ENCODE results near the gene SEMA4B.

Gene SEMA4B

DNA sequence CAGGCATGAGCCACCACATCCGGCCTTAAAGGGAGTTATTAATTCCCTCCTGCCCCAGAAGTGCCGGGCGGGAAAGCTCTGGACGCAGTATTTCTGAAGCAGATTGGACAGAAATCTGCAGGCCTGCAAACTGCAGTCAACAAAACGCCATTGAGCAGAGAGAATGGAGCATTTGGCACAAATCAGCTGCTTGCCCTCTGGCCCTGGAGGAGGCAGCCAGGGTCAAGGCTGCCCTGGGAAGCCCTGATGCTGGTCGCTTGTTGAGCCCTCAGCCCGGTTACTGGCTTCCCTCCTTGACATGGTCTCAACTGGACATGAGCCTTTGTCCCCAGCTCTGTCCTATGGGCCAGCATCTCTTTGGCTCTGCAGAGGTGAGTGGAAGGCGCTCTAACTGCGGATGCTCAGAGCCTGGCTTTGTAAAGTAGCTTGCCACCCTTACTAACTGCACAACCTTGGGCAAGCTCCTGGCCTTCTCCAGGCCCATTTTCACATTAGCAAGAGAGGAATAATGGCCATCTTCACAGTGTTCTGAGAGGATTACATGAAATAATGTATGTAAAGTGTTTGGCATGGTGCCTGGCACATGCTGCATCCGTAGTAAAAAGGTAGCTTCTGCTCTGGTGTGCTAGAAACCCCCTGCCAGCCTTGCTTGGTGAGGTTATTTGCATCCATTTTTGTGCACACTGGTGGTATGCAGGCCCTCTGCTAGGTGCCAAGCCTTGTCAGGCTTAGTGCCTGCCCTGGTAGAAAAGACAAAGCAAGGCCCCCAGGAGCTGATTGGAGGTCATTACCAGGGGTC is 4.1 kb downstream of the SEMA4B start:
- no peak for DNase-seq (ENCODE audit: low spot score)

DNA sequence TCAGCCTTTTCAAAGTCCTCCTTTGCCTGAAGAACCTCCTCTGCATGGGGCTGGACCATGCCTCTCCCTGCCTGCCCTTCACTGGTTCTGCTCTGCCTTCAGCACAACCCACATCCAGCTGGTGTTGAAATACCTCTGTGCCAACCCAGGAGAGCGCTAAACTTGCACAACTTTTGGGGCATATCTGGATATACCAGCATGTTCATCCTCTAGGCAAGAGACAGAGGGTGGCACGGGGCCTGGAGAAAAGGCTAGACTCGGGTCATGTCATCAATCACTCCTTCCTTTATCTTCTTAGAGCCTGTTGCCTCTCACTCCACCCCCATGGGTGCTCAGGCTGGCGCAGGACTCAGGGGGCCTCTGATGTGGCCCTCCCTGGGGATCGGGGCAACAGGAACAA is 4.8 kb downstream of the SEMA4B start:
- DNase-seq (ENCODE audit: low spot score), result no peak

DNA sequence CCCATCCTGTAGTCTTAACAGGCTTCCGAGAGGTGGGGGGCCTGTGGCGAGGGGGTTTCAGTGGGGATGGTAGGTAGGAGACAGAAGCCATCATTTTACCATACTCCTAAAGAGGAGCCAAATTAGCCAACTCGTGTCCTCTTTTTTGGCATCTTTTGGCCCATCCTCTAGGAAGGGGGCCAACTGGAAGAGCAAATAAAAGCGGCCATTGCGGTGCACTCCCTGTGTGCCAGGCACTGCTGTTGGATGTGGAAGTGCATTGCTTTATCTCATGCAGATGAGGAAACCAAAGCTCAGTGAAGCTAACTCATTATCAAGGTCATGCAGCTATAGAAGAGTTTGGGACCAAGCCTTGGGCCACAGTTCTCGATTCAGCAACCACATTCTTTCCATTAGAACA is 6.1 kb downstream of the SEMA4B start:
- no peak for DNase-seq (ENCODE audit: low spot score)

DNA sequence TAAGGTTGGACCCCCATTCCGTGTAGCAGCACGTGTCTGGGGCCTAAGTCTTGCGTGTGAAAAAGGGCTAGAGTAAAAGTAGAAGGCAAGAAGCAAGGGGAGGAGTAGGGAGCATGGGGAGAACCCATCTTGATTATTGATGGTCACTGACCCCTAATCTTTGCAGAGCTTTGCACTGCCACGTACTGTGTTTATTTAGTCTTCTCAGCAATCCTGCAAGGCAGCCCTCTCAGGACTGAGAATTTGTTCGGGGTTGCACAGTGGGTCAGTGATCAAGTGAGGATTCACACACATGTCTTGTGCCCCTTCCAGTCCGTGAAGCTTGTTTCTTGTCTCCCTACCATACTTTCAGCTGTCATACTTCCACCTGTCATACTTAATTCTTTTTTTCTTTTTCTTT is 7.2 kb downstream of the SEMA4B start:
- no peak for DNase-seq (ENCODE audit: low spot score)

DNA sequence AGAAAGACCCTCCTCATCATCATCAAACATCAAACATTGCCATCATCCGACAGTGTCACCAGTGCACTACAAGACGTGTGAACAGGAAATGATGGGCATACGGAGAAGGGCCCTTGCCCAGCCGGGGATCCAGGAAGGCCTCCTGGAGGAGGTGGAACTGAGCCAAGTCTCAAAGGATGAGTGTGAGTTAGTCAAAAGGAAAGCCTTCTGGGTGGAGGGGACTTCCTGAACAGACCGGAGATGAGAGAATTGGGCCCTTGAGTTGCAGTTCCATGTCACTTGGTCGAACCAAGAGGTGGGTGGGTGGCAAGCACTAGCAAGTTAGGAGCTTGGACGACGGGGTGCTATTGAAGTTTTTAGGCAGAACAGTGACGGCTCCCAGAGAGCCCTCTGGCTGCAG is 8.5 kb downstream of the SEMA4B start:
- no peak for DNase-seq (ENCODE audit: low spot score)

DNA sequence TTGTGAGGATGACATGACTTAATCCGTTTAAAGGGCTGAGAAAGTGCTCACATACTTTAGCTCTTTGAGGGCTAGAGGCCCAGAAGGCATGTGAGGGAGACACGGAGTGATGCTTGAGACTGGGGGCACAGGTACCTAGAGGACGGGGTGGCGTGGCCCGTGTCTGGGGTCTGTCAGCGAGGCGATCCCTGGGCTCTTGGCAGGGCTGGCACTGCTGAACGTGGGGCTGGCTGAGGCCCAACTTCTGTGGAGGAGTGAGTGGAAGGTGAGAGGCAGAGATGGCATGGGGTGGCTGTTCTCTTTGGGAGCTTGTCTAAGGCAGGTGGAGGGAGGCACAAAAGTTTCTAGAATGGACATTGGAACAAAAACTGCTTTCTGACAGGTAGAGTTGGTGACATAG is 9.5 kb downstream of the SEMA4B start:
- DNase-seq (ENCODE audit: low spot score), result no peak

DNA sequence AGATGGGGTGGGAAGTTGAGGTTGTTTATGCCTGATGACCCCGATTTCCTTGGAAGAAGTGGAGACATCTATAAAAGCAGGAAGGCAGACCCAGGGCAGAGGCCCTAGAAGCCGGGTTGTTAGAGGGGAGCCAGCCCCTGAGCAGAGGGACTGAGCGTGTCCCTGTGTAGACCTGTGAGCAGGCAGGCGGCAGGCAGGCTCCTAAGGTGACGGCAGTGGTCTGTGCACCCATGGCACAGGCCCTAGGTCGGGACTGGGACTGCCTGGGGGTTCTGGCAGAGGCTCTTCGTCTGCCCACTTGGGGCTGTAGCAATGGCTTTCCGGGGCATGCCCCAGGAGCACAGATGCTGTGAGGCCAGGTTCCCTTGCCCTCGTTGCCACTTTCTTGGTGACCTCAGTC is 9.9 kb downstream of the SEMA4B start:
- DNase-seq (ENCODE audit: low spot score), result no peak

DNA sequence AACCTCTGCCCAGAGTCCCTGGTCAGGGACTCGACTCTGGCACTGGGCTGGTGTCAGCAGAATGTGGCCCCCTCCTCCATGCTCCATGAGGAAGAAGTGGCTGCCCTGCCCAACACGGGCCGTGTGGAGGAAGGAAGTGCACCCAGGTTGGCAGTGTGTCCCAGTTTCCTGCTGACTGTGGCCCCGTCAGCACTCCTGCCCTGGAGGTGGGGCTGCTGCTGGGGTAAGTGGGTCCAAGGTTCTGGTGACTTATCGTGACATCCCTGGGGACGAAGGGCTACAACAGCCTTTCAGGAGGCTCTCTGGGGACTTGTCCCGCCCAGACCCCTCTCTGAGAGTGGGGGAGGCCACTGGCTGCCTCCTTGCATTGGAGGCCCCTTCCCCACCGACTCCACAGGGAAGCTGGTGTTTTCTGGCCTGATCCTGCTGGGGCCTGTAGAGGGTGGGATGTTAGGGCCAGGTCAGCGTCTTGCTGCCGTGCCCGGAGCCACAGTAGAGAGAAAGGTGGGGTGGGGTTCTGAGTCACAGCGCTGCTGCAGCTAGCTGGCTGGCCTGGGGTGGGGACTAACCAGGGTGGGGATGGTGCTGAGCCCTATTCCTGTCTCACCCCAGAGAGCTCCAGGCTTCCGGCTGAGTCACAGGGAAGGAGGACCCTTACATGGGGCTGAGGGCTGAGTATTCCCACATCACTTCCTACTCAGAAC is 10.5 kb downstream of the SEMA4B start:
- DNase-seq (ENCODE audit: low spot score), result no peak

DNA sequence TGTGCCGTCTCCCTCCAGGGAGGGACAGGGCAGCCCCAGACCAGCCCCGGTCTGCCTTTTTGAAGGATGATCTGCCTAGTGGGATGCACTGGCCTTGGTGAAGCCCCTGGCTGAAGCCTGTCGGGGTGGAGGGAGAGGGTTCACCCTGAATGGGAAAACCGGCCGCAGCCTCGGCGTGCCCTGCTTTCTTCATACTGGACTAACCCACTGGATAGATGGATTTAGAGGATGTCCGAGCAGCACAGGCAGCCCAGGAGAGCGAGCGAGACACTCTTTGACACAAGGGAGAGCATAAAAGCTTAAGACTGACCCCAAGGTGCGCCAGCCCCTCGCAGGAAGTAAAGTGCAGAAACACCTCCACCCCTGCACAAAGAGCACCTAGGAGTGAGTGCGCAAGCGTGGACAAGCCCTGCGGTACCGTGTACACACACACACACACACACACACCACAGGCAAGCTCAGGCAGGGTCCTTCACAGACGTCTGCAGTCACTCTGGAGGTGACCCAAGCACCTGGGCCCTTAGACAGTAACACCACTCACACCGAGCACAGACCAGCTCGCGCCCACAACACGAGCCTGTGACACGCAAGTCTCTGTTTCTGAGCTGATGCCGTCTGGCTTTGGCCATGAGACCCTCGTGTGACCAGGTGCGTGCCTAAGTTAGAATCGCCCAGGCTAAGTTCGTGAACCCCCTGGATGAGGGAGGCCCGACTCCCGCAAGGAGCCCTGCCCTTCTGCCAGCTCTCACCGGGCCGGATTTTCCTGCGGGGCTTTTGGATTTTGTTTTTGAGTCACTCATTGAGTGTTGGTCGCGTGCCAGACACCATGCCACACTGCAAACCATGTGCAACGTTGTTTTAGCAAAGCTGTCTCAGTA is 11.3 kb downstream of the SEMA4B start:
- DNase-seq (ENCODE audit: low spot score), result no peak

DNA sequence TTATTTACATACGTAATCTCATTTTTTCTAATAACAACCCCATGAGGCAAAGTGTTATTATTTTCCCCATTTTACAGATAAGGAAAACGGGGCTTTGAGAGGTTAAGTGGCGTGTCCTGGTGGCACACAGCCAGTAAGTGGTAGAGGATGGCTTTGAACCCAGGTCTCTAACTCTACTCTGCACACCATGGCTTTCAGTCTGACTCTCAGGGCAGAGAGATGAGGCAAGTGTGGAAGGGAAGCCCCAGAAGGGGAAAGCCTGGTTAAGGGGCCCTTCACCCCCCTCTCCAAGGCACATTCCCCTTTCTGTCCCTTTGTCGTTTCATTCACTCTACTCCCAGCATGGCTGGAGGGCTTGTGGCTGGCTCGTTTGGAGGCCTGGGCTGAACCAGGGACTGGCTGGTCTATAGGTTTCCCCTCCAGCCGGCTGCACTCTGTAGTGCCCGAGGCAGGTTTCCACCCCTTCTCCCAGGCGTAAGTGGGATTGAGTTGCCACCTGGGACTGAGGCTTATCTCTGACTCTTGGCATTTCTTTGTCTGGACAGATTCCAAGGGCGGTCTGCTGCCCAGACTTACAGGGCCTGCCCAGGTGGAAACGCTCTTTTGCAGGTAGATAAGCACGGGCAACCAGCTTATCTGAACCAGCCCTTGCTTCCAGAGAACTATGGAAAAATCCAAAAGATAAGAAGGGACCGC is 12.1 kb downstream of the SEMA4B start:
- DNase-seq (ENCODE audit: low spot score), result no peak

DNA sequence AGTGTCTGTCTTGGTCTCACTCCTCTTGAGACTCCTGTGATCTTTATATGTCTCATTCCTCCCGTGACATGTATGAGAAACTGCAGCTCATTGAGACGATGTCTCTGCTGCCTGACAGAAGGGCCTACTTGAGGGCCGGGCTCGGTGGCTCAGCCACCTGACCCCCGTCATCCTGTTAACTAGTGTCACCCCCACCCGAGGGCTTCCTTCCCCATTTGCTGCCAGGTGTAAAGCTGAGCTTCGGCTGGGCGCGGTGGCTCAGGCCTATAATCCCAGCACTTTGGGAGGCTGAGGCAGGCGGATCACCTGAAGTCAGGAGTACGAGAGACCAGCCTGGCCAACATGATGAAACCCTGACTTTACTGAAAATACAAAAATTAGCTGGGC is 12.7 kb downstream of the SEMA4B start:
- DNase-seq (ENCODE audit: low spot score), result no peak

DNA sequence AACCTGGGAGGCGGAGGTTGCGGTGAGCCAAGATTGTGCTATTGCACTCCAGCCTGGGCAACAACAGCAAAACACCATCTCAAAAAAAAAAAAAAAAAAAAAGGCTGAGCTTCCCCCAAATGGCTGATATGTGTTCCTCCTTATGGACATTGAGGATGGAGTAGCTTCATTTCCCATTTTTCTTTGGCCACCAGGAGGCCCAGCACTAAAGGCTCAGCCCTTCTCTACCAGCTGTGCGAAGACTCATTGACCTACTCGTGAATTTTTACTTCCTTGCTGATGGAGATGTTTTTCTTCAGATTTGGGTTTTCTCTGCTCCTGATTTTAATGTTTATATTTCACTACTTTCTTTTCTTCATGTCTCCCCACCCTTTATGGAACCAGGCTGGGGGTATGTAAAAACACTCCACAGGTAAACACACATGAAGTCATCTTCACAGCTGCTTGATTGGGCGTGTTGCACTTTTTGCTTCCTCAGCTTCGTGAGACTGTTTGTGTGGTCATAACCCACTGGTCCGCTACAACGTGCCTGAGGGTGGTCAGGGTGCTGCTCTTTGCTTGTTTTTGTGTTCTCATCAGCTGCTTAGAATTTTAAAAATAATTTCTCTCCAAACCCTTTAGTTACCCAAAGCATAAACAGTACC is 13.5 kb downstream of the SEMA4B start:
- DNase-seq (ENCODE audit: low spot score), result no peak

DNA sequence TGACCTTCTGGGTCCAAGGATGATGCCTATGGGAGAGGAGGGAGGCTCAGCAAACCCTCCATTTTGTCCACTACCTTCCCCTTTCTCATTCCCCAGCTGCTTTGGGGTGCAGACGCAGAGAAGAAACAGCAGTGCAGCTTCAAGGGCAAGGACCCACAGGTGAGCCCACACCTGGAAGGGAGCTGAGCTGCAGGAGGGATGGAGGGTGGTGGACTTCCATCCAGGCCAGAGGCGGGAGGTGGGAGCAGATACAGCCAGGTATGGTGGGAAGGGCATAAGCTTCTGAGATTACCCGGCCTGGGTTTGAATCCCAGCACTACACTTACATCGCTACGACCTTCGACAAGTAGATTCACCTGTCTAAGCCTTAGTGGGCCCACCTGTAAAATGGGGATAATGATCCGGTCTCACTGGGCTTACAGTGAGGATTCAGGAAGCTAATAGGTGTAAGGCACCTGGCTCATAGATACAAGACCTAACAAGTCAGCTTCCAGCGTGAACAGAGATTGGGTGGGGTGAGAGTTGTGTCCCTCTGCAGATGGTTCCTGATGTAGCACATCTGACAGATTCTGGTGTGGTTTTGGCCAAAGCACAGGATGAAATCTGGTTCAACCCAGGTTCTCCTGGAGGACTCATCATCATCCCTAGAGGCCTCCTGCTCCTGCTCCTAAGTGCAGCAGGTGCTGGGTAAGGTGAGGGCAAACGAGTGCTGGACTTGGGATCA is 16.7 kb downstream of the SEMA4B start:
- no peak for DNase-seq (ENCODE audit: low spot score)

DNA sequence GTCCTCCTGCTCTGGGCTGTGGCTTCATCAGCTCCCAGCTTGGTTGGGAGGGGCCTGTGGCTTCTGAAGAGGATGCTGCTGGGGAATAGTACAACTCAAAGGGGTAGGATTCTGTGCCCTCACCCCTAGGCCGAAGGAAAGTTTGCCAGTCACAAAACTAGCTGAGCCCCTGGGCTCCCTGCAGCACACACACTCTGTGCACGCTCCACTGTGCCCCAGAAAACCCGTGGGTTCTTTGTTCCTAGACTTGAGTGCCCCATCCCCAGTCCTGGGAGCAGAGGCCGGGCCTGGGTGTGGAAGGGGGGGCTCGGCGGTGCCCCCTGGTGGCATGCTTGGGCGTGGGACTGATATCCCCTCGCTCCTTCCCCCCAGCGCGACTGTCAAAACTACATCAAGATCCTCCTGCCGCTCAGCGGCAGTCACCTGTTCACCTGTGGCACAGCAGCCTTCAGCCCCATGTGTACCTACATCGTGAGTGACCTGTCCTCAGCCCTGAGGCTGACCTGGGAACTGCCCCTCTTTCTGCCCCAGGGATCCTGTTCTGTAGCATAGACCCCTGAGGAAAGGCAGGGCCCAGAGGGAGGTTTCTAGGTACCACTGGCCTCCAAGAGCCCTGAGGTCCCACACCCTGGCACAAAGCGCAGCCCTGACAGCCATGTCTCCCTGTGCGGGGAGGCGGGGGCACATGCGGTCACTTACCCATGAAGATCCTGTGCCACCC is 18.5 kb downstream of the SEMA4B start:
- peak; percentile 40 for DNase-seq (ENCODE audit: low spot score)

DNA sequence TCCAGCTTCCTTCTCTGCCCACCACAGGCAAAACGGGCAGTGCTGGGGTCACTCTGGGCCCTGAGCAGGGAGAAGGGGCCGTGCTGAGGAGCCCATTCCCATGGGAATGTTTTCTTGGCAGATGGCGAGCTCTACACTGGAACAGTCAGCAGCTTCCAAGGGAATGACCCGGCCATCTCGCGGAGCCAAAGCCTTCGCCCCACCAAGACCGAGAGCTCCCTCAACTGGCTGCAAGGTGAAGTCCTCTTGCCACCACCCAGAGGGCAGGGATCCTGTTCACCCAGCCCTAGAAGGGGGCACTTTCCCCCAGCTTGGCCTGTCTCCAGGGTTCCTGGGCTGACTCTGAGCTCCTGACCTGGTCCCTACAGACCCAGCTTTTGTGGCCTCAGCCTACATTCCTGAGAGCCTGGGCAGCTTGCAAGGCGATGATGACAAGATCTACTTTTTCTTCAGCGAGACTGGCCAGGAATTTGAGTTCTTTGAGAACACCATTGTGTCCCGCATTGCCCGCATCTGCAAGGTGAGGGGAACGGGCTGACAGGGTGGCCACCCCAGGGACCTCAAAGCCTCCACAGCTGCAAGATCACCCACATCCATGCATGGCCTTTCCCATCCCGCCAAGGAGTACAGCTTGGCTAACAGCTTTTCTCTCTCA is 20.2 kb downstream of the SEMA4B start:
- peak; percentile 74 for DNase-seq (ENCODE audit: low spot score)

DNA sequence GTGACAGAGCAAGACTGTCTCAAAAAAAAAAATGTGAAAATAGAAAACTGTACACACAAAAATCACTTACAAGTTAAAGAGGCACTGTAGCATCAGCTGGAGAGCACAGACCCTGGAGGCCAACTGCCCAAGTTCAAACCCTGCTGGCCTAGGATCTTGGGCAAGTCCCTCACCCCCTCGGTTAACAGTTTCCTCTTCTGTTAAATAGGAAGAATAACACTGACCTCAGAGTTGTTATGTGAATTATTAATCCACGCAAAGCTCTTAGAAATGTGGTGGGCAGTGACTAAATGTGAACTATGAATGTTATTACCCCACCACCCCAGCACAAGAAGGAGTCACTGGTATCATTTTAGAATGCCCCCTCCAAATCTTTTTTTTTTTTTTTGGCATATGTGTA is 21.4 kb downstream of the SEMA4B start:
- no peak for DNase-seq (ENCODE audit: low spot score)

DNA sequence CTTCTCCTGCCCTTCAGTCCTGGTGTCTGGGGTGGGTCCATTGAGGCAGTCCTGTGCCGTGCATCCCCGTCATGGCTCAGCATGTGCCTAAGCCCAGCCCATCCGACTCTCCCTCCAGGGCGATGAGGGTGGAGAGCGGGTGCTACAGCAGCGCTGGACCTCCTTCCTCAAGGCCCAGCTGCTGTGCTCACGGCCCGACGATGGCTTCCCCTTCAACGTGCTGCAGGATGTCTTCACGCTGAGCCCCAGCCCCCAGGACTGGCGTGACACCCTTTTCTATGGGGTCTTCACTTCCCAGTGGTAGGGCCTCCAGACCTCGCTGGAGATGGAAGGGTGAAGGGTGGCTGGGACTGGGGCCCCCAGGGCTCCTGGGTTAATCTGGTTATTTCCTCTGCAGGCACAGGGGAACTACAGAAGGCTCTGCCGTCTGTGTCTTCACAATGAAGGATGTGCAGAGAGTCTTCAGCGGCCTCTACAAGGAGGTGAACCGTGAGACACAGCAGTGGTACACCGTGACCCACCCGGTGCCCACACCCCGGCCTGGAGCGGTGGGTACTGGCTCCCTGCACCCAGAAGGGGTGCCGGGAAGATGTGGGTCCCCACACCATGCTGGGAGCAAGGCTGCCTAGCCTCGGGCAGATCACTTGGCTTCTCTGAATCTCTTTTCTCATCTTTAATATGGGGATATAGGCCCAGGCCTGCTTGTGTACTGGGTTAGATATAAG is 22.5 kb downstream of the SEMA4B start:
- no peak for DNase-seq (ENCODE audit: low spot score)

DNA sequence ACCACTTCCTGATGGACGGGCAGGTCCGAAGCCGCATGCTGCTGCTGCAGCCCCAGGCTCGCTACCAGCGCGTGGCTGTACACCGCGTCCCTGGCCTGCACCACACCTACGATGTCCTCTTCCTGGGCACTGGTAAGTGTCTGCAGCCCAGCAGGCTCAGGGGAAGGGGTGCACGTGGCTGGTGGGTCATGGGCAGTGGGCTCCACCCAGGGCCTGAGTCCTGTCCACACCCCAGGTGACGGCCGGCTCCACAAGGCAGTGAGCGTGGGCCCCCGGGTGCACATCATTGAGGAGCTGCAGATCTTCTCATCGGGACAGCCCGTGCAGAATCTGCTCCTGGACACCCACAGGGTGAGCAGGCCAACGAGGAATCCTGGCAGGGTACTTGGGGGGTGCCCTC is 23.9 kb downstream of the SEMA4B start:
- no peak for DNase-seq (ENCODE audit: low spot score)
